ENCODE results near the gene SIM1.

The SIM1 gene

GRCh38 chr6:100350139-100350538, 114.6 kb downstream of the SIM1 start:
- DNase-seq (no peak), ATAC-seq (ENCODE audit: insufficient read depth, low read depth) (no peak)
- Histone ChIP-seq H3K9ac (ENCODE audit: low read depth, low read length) (no peak overlapping the region), H3K27me3 (ENCODE audit: insufficient read depth, low read length, poor library complexity) (no peaks in the 10 kb centered on the region), H3K4me1 (ENCODE audit: insufficient read depth, low read length) (peaks cover 53% of the 10 kb centered on the region), H3K4me3 (ENCODE audit: low read depth in 1 of 2, low read length in 2 of 2) (no peak overlapping the region), H3K79me2 (ENCODE audit: insufficient read depth, low read length) (no peaks in the 10 kb centered on the region), H2AFZ (ENCODE audit: low read depth, low read length) (peak overlapping the region; percentile 54; the same call in 1 of the 2 replicates), H4K20me1 (ENCODE audit: insufficient read depth, low read length) (no peaks in the 10 kb centered on the region), H3K36me3 (ENCODE audit: insufficient read depth, low read length) (no peaks in the 10 kb centered on the region), H3K4me2 (ENCODE audit: insufficient read depth, low read length) (no peak overlapping the region), H3K9me3 (ENCODE audit: insufficient read depth, low read length, severe bottlenecking) (no peaks in the 10 kb centered on the region), H3K27ac (ENCODE audit: low read length) (peak overlapping the region; percentile 97)
- no peak for TF ChIP-seq CTCF (IDR thresholded peaks at IDR 0.05; ENCODE audit: borderline replicate concordance, extremely low read depth, low read length, poor library complexity, severe bottlenecking)
- no peak for TF ChIP-seq EZH2 (IDR thresholded peaks at IDR 0.05; ENCODE audit: borderline replicate concordance, low read depth, low read length, severe bottlenecking)

- H3K36me3 ChIP-seq (ENCODE audit: insufficient read depth, low read length), result no peaks in the 10 kb centered on the region
- peaks cover 58% of the 10 kb centered on the region for H3K4me1 ChIP-seq (ENCODE audit: insufficient read depth, low read length)
- no peaks in the 10 kb centered on the region for H3K79me2 ChIP-seq (ENCODE audit: insufficient read depth, low read length)
- H4K20me1 ChIP-seq (ENCODE audit: insufficient read depth, low read length), result no peaks in the 10 kb centered on the region
- DNase-seq, result no peak
- H3K4me3 ChIP-seq (ENCODE audit: low read depth in 1 of 2, low read length in 2 of 2), result no peak overlapping the region
- H3K27me3 ChIP-seq (ENCODE audit: insufficient read depth, low read length, poor library complexity), result no peaks in the 10 kb centered on the region
- H2AFZ ChIP-seq (ENCODE audit: low read depth, low read length), result peak overlapping the region; percentile 54
- H3K4me2 ChIP-seq (ENCODE audit: insufficient read depth, low read length), result no peak overlapping the region; the same call in 1 of the 2 replicates
- TF ChIP-seq CTCF (IDR thresholded peaks at IDR 0.05; ENCODE audit: borderline replicate concordance, extremely low read depth, low read length, poor library complexity, severe bottlenecking), result no peak
- no peak for TF ChIP-seq EZH2 (IDR thresholded peaks at IDR 0.05; ENCODE audit: borderline replicate concordance, low read depth, low read length, severe bottlenecking)
- ATAC-seq (ENCODE audit: insufficient read depth, low read depth), result no peak
- H3K9ac ChIP-seq (ENCODE audit: low read depth, low read length), result peak overlapping the region; percentile 61
- peak overlapping the region; percentile 97 for H3K27ac ChIP-seq (ENCODE audit: low read length)
- no peaks in the 10 kb centered on the region for H3K9me3 ChIP-seq (ENCODE audit: insufficient read depth, low read length, severe bottlenecking)
These were observed 115.4 kb downstream of the SIM1 start for GRCh38 chr6:100349366-100349765.

GRCh38 chr6:100347901-100348550, 116.7 kb downstream of the SIM1 start:
- H3K27me3 ChIP-seq (ENCODE audit: insufficient read depth, low read length, poor library complexity), result no peaks in the 10 kb centered on the region
- peak overlapping the region; percentile 54 for H3K4me2 ChIP-seq (ENCODE audit: insufficient read depth, low read length)
- H3K27ac ChIP-seq (ENCODE audit: low read length), result peak overlapping the region; percentile 97
- H3K9ac ChIP-seq (ENCODE audit: low read depth, low read length), result peak overlapping the region; percentile 61
- peak; percentile 54 for DNase-seq
- ATAC-seq (ENCODE audit: insufficient read depth, low read depth), result peak; percentile 89
- H3K36me3 ChIP-seq (ENCODE audit: insufficient read depth, low read length), result no peaks in the 10 kb centered on the region
- H2AFZ ChIP-seq (ENCODE audit: low read depth, low read length), result peak overlapping the region; percentile 54; the same call in 1 of the 2 replicates
- no peaks in the 10 kb centered on the region for H3K9me3 ChIP-seq (ENCODE audit: insufficient read depth, low read length, severe bottlenecking)
- TF ChIP-seq CTCF (IDR thresholded peaks at IDR 0.05; ENCODE audit: borderline replicate concordance, extremely low read depth, low read length, poor library complexity, severe bottlenecking), result no peak
- TF ChIP-seq EZH2 (IDR thresholded peaks at IDR 0.05; ENCODE audit: borderline replicate concordance, low read depth, low read length, severe bottlenecking), result no peak
- H4K20me1 ChIP-seq (ENCODE audit: insufficient read depth, low read length), result no peaks in the 10 kb centered on the region
- no peaks in the 10 kb centered on the region for H3K79me2 ChIP-seq (ENCODE audit: insufficient read depth, low read length)
- H3K4me1 ChIP-seq (ENCODE audit: insufficient read depth, low read length), result peaks cover 71% of the 10 kb centered on the region
- H3K4me3 ChIP-seq (ENCODE audit: low read depth in 1 of 2, low read length in 2 of 2), result peak overlapping the region in 1 of 2 experiments; percentile 29; a peak in 2 of 4 replicates

Measured in DND-41 (cell line).